ENCODE results near the gene KMT2C. TPM values are rescaled to one million over a fixed set of nuclear protein-coding genes. Genes with fewer than 3 reads are reported as not detected.
"Not testable (repeated sequence)": the region's sequence is repeated elsewhere in the genome, so short reads cannot be mapped to it uniquely, and the experiment has no call there.

The KMT2C gene
- total RNA-seq, 1 donor, result 122 TPM

DNA sequence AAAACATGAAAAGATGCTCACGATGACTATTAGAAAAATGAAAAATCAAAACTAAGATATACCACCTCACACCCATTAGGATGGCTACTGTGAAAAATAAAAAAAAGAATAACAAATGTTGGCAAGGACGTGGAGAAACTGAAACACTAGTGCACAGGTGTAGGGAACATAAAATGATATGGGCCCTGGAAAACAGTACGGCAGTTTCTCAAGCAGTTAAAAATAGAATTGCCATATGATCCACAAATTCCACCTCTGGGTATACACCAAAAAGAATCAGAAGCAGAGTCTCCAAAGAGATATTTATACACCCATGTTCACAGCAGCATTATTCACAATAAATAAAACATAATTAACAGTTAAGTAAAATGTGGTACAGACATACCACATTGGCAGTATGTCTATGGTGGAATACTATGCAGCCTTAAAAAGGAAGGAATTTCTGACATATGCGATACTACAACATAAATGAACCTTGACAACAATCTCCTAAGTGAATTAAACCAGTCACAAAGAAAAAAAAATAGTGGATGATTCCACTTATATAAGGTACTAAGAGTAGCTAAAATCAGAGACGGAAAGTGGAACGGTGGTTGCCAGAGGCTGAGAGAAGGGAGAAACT is 69.7 kb downstream of the KMT2C start:
- Histone ChIP-seq H3K4me3 (ENCODE audit: low read length) (no peak overlapping the region), H3K27me3 (ENCODE audit: insufficient read depth, low read length) (no peaks in the 10 kb centered on the region), H3K4me1 (ENCODE audit: insufficient read depth, low read length) (peaks cover 12% of the 10 kb centered on the region), H3K9me3 (ENCODE audit: low read depth, low read length) (no peaks in the 10 kb centered on the region)

DNA sequence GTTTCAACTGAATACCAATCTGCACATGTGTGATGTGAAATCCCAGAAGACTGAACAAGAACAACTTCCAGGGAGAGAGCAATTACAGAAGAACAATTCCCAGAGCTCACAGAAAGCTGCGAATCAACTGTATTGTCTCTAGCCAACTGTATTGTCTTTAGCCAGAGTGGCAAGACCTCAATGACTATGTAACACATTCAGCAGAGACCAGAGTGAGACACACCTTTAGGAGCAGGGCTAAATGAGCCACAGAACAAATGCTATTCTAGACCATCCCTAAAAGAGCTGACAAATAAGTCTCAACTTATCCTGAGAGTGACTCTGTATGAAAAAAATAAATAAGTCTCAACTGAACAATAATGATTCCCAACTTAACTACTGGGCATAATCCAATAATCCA is 72.0 kb downstream of the KMT2C start:
- peaks cover 3% of the 10 kb centered on the region for H3K4me1 ChIP-seq (ENCODE audit: insufficient read depth, low read length)
- H3K4me3 ChIP-seq (ENCODE audit: low read length), result no peak overlapping the region
- no peaks in the 10 kb centered on the region for H3K9me3 ChIP-seq (ENCODE audit: low read depth, low read length)
- no peaks in the 10 kb centered on the region for H3K27me3 ChIP-seq (ENCODE audit: insufficient read depth, low read length)

DNA sequence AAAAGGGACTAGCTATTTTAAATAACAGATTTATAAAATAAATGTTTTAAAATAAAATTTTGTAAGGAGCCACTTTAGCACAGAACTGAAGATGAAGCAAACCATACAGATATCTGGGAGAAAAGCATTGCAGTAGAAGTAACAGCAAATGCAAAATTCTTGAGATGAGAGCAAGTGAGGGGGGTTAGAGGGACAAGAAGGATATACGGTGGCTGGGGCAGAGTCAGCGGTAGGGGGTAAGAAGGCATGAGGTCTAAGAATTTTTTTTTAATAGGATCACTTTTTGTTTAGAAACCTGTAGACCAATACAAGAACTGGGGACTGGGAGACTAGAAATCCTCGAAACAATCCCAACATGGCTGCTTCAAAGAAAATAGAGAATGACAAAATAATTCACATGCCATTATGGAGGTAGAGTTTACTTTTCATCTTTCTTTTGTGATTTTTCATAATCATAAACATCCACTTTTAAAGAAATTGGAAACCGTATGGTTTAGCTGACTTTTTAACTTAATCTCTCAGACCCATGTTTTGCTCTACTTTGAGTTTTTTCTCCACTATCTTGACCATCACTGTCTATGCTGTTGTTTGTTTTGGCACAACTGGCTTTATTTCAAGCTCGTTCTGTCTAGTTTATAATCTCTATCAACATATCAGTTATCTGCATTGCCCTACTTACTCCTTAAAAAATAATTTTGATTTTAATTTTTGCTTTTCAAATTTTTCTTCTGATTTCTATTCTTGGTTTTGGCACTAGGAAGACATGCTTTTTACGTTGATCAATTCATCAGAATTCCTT is 73.5 kb downstream of the KMT2C start:
- Histone ChIP-seq H3K9me3 (ENCODE audit: low read depth, low read length) (no peaks in the 10 kb centered on the region), H3K4me1 (ENCODE audit: insufficient read depth, low read length) (peaks cover 3% of the 10 kb centered on the region), H3K4me3 (ENCODE audit: low read length) (no peak overlapping the region), H3K27me3 (ENCODE audit: insufficient read depth, low read length) (no peaks in the 10 kb centered on the region)

DNA sequence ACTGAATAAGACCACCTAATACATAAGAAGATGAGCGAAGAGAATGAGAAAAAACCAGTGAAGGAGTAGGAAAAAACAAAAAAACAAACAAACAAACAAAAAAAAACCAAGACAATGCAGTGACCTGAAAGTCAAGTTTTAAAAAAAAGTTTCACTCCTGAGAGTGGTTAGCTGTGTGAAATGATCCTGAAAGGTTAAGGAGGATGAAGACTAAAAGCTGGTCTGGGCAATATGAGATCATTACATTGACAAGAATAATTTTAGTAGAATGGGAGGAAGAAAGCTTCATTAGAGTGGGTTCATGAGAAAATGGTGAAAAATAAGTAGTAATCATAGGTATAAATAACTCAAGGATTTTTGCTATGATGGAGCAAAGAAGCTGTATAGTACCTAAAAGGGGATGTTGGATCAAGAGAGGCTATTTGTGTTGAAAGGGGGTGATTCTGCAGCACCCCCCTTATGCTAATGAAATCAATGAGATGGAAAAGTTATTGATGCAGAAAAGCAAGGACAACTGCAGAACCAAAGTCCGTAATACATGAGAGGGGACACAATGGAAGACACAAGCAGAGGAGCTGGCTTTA is 80.2 kb downstream of the KMT2C start:
- no peaks in the 10 kb centered on the region for H3K27me3 ChIP-seq (ENCODE audit: insufficient read depth, low read length)
- no peaks in the 10 kb centered on the region for H3K9me3 ChIP-seq (ENCODE audit: low read depth, low read length)
- H3K4me1 ChIP-seq (ENCODE audit: insufficient read depth, low read length), result no peaks in the 10 kb centered on the region
- H3K4me3 ChIP-seq (ENCODE audit: low read length), result no peak overlapping the region

DNA sequence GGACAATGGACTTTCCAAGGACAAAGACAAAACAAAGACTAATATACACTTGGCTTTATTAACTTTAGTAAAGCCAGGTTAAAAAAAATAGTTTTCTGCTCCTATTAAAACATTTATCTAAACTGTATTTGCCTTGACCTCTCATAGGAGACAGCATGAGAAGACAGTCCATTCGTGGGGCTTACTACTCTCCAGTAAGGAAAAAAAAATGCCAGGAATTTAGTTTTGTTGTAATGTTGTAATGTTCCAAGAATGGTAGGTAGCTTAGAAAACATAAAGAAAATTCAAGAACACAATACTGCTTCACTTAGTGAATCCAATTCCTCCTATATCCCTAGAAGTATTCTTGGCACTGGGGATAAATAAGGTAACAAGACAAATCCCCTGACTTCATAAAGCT is 81.7 kb downstream of the KMT2C start:
- H3K27me3 ChIP-seq (ENCODE audit: insufficient read depth, low read length), result no peaks in the 10 kb centered on the region
- no peak overlapping the region for H3K4me3 ChIP-seq (ENCODE audit: low read length)
- H3K4me1 ChIP-seq (ENCODE audit: insufficient read depth, low read length), result no peaks in the 10 kb centered on the region
- no peaks in the 10 kb centered on the region for H3K9me3 ChIP-seq (ENCODE audit: low read depth, low read length)

DNA sequence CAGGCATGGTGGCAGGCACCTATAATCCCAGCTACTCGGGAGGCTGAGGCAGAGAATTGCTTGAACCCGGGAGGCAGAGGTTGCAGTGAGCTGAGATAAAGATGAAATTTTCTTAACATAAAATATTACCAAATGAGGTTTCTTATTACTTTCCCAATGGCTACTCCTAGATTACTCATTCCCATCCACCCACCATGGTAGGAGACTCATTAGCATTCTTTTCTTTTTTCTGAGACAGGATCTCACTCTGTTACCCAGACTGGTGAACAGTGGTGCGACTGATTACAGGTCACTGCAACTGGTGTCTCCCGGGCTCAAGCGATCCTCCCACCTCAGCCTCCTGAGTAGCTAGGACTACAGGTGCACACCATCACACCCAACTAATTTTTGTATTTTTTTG is 82.5 kb downstream of the KMT2C start:
- H3K4me1 ChIP-seq (ENCODE audit: insufficient read depth, low read length); H3K4me3 ChIP-seq (ENCODE audit: low read length); H3K27me3 ChIP-seq (ENCODE audit: insufficient read depth, low read length); H3K9me3 ChIP-seq (ENCODE audit: low read depth, low read length): not testable (repeated sequence)

DNA sequence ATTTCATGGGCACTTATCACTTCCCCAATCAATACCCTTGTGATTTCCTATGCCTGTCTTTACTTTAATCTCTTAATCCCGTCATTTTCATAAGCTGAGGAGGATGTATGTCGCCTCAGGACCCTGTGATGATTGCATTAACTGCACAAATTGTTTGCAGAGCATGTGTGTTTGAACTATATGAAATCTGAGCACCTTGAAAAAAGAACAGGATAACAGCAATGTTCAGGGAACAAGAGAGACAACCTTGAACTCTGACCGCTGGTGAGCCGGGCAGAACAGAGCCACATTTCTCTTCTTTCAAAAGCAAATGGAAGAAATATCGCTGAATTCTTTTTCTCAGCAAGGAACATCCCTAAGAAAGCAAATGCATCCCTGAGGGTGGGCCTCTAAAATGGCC is 84.1 kb downstream of the KMT2C start:
- not testable (repeated sequence) for H3K27me3 ChIP-seq (ENCODE audit: insufficient read depth, low read length); H3K4me3 ChIP-seq (ENCODE audit: low read length); H3K4me1 ChIP-seq (ENCODE audit: insufficient read depth, low read length); H3K9me3 ChIP-seq (ENCODE audit: low read depth, low read length)

DNA sequence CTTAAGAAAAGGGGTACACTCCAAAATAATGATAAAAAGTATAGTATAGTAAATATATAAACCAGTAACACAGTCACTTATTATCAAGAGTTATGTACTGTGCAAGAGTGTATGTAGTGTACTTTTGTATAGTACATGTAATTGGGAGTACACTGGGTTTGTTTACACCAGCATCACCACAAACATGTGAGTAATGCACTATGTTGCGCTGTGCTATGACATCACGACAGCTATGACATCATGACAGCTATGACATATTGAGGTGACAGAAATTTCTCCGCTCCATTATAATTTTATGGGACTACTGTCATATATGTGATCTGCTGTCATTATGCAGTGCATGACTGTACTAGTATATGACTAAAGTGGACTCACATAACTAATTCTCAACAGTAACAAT is 84.6 kb downstream of the KMT2C start:
- Histone ChIP-seq H3K9me3 (ENCODE audit: low read depth, low read length) (no peaks in the 10 kb centered on the region), H3K27me3 (ENCODE audit: insufficient read depth, low read length) (no peaks in the 10 kb centered on the region), H3K4me1 (ENCODE audit: insufficient read depth, low read length) (no peaks in the 10 kb centered on the region), H3K4me3 (ENCODE audit: low read length) (no peak overlapping the region)

DNA sequence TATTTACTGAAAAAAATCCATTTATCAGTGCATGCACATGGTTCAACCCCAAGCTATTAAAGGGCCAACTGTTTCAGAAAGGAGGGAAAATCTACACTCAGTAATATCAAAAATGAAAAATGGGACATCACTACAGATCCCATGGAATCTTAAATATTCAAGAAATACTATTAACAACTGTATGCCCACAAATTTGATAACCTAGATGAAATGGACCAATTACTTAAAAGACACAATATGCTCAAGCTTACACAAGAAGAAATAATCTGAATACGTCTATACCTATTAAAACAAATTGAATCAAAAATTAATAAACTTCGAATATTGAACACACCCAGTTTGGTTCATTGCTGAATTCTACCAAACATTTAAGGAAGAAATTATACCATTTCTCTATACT is 87.9 kb downstream of the KMT2C start:
- H3K9me3 ChIP-seq (ENCODE audit: low read depth, low read length), result no peaks in the 10 kb centered on the region
- no peak overlapping the region for H3K4me3 ChIP-seq (ENCODE audit: low read length)
- no peaks in the 10 kb centered on the region for H3K27me3 ChIP-seq (ENCODE audit: insufficient read depth, low read length)
- H3K4me1 ChIP-seq (ENCODE audit: insufficient read depth, low read length), result peaks cover 10% of the 10 kb centered on the region

DNA sequence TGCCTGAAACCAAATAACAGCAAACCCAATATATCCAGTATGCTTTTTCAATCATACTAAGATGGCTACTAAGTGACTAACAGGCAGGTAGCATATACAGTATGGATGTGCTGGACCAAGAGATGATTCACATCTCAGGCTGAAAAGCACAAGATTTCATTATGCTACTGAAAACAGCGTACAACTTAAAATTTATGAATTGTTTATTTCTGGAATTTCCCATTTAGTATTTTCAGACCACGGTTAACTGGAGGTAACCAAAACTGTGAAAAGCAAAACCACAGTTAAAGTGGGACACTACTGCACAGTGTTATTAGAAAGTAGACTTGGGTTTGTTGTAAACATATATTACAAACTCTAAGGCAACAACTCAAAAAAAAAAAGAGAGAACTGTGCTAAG is 91.5 kb downstream of the KMT2C start:
- Histone ChIP-seq H3K4me3 (ENCODE audit: low read length) (no peak overlapping the region), H3K27me3 (ENCODE audit: insufficient read depth, low read length) (no peaks in the 10 kb centered on the region), H3K4me1 (ENCODE audit: insufficient read depth, low read length) (peaks cover 26% of the 10 kb centered on the region), H3K9me3 (ENCODE audit: low read depth, low read length) (no peaks in the 10 kb centered on the region)

DNA sequence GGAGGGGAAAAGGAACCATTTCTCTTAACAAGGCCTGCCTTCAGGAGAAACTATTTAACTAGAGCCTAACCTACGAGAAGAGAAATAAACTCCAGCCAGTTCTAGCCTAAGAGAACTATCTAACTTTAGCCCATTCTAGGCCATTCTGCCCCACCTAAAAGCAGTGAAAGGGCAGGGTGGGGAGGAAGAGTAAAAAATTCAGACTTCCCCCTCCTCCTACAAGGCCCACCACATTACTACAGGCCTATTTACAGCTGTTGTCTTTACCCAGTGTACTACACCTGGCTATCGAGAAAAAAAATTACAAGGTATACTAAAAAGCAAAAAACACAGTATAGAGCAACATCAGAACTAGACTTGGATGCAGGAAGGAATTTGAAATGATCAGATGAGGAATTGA is 93.0 kb downstream of the KMT2C start:
- Histone ChIP-seq H3K27me3 (ENCODE audit: insufficient read depth, low read length) (no peaks in the 10 kb centered on the region), H3K4me3 (ENCODE audit: low read length) (no peak overlapping the region), H3K9me3 (ENCODE audit: low read depth, low read length) (no peaks in the 10 kb centered on the region), H3K4me1 (ENCODE audit: insufficient read depth, low read length) (peaks cover 26% of the 10 kb centered on the region)

DNA sequence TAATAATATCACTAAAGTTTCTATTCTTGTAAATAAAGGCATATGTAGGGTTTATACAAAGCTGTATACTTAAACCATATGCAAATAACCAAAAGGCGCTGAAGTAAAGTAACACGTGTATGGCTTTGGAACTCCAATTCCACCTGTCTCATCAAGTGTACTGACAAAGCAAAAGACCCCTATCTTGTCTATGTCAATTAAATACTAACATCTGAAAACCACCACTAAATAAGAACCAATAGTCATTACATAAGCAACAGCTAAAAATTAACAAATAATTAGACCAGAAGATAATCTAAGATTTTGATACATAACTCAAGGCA is 93.9 kb downstream of the KMT2C start:
- H3K4me3 ChIP-seq (ENCODE audit: low read length), result no peak overlapping the region
- no peaks in the 10 kb centered on the region for H3K27me3 ChIP-seq (ENCODE audit: insufficient read depth, low read length)
- peaks cover 31% of the 10 kb centered on the region for H3K4me1 ChIP-seq (ENCODE audit: insufficient read depth, low read length)
- H3K9me3 ChIP-seq (ENCODE audit: low read depth, low read length), result no peaks in the 10 kb centered on the region

DNA sequence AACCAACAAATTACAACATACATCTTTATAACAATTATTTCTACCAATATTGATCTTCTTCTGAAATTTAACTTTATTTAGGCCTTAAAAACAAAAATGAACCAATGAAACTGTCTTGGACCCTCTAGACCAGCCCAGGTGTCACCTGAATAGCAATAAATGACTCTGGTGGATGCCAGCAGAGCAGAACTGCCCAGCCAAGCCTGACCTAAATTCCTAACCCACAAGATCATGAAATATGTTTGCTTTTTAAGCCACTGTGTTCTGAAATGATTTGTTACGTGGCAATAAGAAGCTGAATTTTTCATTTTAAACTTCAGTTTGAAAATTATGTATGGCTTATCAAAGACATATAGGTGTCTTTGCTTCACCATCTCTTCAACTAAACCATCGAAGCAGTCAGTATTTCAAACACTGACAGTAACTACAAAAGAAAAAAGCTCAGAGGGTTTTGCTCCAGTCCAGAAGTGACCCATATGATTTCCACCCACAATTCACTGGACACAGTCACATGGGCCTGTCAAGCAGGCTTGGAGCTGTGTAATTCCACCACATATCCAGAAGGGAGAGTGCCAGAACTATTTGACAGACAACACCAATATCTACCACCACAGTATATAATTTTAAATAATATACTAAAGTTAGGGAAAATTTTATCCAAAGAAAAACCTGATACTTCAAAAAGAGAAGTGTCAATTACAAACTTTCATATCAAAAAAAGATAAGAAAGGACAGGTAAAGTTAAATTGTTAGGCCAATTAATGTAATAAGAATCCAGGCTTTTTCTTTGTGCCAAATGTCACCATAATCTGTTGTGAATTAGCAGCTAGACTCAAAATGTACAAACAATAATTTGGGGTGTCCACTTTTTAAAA is 94.5 kb downstream of the KMT2C start:
- Histone ChIP-seq H3K4me1 (ENCODE audit: insufficient read depth, low read length) (peaks cover 37% of the 10 kb centered on the region), H3K4me3 (ENCODE audit: low read length) (no peak overlapping the region), H3K27me3 (ENCODE audit: insufficient read depth, low read length) (no peaks in the 10 kb centered on the region), H3K9me3 (ENCODE audit: low read depth, low read length) (no peaks in the 10 kb centered on the region)

DNA sequence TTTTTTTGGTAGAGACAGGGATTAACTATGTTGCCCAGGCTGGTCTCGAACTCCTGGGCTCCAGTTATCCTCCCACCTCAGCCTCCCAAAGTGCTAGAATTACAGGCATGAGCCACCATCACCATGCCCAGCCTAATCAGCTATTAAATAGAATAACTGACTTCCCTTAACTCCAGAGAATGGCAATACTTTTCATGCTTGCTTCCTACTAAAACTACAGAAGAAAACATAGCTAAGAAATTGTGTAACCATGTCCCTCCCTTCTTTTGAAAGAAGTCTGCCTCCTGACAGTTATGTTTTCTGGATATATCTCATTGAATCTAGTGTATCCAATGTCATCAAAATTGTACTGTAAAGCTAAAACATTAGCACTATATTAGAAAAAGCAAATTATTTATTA is 95.6 kb downstream of the KMT2C start:
- Histone ChIP-seq H3K4me1 (ENCODE audit: insufficient read depth, low read length) (peaks cover 47% of the 10 kb centered on the region), H3K4me3 (ENCODE audit: low read length) (no peak overlapping the region), H3K9me3 (ENCODE audit: low read depth, low read length) (no peaks in the 10 kb centered on the region), H3K27me3 (ENCODE audit: insufficient read depth, low read length) (no peaks in the 10 kb centered on the region)

DNA sequence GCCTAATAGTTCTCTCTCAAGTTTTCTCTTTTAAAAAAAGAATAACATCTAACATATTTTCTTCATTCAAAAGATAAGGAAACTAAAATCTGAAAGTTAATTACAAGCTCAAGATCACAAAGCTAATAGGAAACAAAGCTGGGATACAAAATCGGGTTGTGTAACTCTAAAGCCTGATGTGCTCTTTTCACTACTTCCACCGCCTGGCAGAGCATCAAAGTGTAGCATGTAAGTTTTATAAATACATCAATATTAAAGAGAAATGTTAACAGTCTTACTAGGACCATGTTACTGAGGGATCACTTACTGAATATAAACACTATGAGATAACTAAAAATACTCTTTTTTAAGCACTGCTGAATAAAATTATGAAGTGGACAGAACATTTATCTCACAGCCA is 97.2 kb downstream of the KMT2C start:
- Histone ChIP-seq H3K4me1 (ENCODE audit: insufficient read depth, low read length) (peaks cover 49% of the 10 kb centered on the region), H3K27me3 (ENCODE audit: insufficient read depth, low read length) (no peaks in the 10 kb centered on the region), H3K9me3 (ENCODE audit: low read depth, low read length) (no peaks in the 10 kb centered on the region), H3K4me3 (ENCODE audit: low read length) (no peak overlapping the region)

All from mononuclear cell (primary cell).